Measurements from ENCODE around the gene SYNE3. TPM values are rescaled to one million over a fixed set of nuclear protein-coding genes. Genes with fewer than 3 reads are reported as not detected.

Gene SYNE3
- total and polyA plus RNA-seq, 2 experiments from 2014 or later = 0.16 to 2.4 TPM

- Histone ChIP-seq H3K4me2 (no peak overlapping the region), H3K27ac (no peak overlapping the region)
- WGBS (ENCODE audit: low lambda C conversion rate, missing lambda C conversion rate) = 95% methylated on average over 5 of the region's 5 CpGs
Observed at GRCh38 chr14:95543021-95543420, 26.6 kb upstream of the SYNE3 start.

GRCh38 chr14:95541932-95542930, 25.8 kb upstream of the SYNE3 start:
- Histone ChIP-seq H3K36me3 (replicated peaks; ENCODE audit: insufficient read depth, low read depth) (no peaks in the 10 kb centered on the region), H3K4me2 (no peak overlapping the region), H4K20me1 (ENCODE audit: insufficient read depth, poor library complexity, severe bottlenecking) (peaks cover 26% of the 10 kb centered on the region), H3K9me3 (ENCODE audit: low read depth) (no peaks in the 10 kb centered on the region), H3K9me2 (replicated peaks; ENCODE audit: insufficient read depth) (no peaks in the 10 kb centered on the region), H2AFZ (no peak overlapping the region), H3K4me3 (no peak overlapping the region), H3K27me3 (no peaks in the 10 kb centered on the region), H3K79me2 (peaks cover 70% of the 10 kb centered on the region), H3K27ac (no peak overlapping the region), H3K4me1 (ENCODE audit: insufficient read depth) (peaks cover 9% of the 10 kb centered on the region)
- no peak for TF ChIP-seq EZH2phosphoT487 (IDR thresholded peaks at IDR 0.05; ENCODE audit: low read depth, severe bottlenecking, unreplicated experiment)
- TF ChIP-seq CTCF (IDR thresholded peaks at IDR 0.05; ENCODE audit: poor library complexity) = no peak
- no peak for TF ChIP-seq EZH2 (IDR thresholded peaks at IDR 0.05; ENCODE audit: borderline replicate concordance)
- WGBS (ENCODE audit: low lambda C conversion rate, missing lambda C conversion rate) = 88% methylated on average over 8 of the region's 8 CpGs
- no peak for DNase-seq (ENCODE audit: low spot score)

More at GRCh38 chr14:95543021-95543420, 26.6 kb upstream of the SYNE3 start:
- H3K36me3 ChIP-seq (replicated peaks; ENCODE audit: insufficient read depth, low read depth) = no peaks in the 10 kb centered on the region
- peaks cover 2% of the 10 kb centered on the region for H3K4me1 ChIP-seq (ENCODE audit: insufficient read depth)
- no peaks in the 10 kb centered on the region for H3K27me3 ChIP-seq
- no peak overlapping the region for H3K4me3 ChIP-seq
- peaks cover 22% of the 10 kb centered on the region for H4K20me1 ChIP-seq (ENCODE audit: insufficient read depth, poor library complexity, severe bottlenecking)
- DNase-seq (ENCODE audit: low spot score) = no peak
- H3K9me2 ChIP-seq (replicated peaks; ENCODE audit: insufficient read depth) = no peaks in the 10 kb centered on the region
- H2AFZ ChIP-seq = no peak overlapping the region
- H3K9me3 ChIP-seq (ENCODE audit: low read depth) = no peaks in the 10 kb centered on the region
- H3K79me2 ChIP-seq = peaks cover 62% of the 10 kb centered on the region
- no peak for TF ChIP-seq EZH2 (IDR thresholded peaks at IDR 0.05; ENCODE audit: borderline replicate concordance)
- no peak for TF ChIP-seq CTCF (IDR thresholded peaks at IDR 0.05; ENCODE audit: poor library complexity)
- TF ChIP-seq EZH2phosphoT487 (IDR thresholded peaks at IDR 0.05; ENCODE audit: low read depth, severe bottlenecking, unreplicated experiment) = no peak

- H3K27me3 ChIP-seq = no peaks in the 10 kb centered on the region
- no peaks in the 10 kb centered on the region for H3K36me3 ChIP-seq (replicated peaks; ENCODE audit: insufficient read depth, low read depth)
- H3K79me2 ChIP-seq = peaks cover 77% of the 10 kb centered on the region
- peaks cover 32% of the 10 kb centered on the region for H4K20me1 ChIP-seq (ENCODE audit: insufficient read depth, poor library complexity, severe bottlenecking)
- no peaks in the 10 kb centered on the region for H3K9me2 ChIP-seq (replicated peaks; ENCODE audit: insufficient read depth)
- H3K4me1 ChIP-seq (ENCODE audit: insufficient read depth) = peaks cover 18% of the 10 kb centered on the region
- TF ChIP-seq EZH2phosphoT487 (IDR thresholded peaks at IDR 0.05; ENCODE audit: low read depth, severe bottlenecking, unreplicated experiment) = no peak
- no peak for TF ChIP-seq EZH2 (IDR thresholded peaks at IDR 0.05; ENCODE audit: borderline replicate concordance)
- TF ChIP-seq CTCF (IDR thresholded peaks at IDR 0.05; ENCODE audit: poor library complexity) = no peak
- H3K4me3 ChIP-seq = no peak overlapping the region
- H3K27ac ChIP-seq = no peak overlapping the region
- DNase-seq (ENCODE audit: low spot score) = no peak
- no peaks in the 10 kb centered on the region for H3K9me3 ChIP-seq (ENCODE audit: low read depth)
- no peak overlapping the region for H3K4me2 ChIP-seq
- 81% methylated on average over 4 of the region's 4 CpGs for WGBS (ENCODE audit: low lambda C conversion rate, missing lambda C conversion rate)
- H2AFZ ChIP-seq = no peak overlapping the region
Observed at GRCh38 chr14:95541346-95541745, 24.9 kb upstream of the SYNE3 start.

Measured in hepatocyte (in vitro differentiated cells).